HepG2 (cell line): ENCODE data around the gene EXOC3L4. TPM values are rescaled to one million over a fixed set of nuclear protein-coding genes. Genes with fewer than 3 reads are reported as not detected.

Experiments used
- AKNA ChIP-seq: sonication (generic); formaldehyde crosslinking; IDR thresholded peaks from 2 replicates; pipeline ENCODE4 v1.4.0; 2020; ENCODE audit warnings: missing genetic modification reagents, borderline replicate concordance
- CBFB ChIP-seq: sonication (generic); formaldehyde crosslinking; IDR thresholded peaks from 2 replicates; pipeline ENCODE4 v1.4.0; 2020; ENCODE audit warnings: missing genetic modification reagents
- HMGXB3 ChIP-seq: sonication (generic); formaldehyde crosslinking; IDR thresholded peaks from 2 replicates; pipeline ENCODE4 v1.4.0; 2020; ENCODE audit warnings: missing genetic modification reagents, borderline replicate concordance
- HOXA9 ChIP-seq: sonication (generic); formaldehyde crosslinking; IDR thresholded peaks from 2 replicates; pipeline ENCODE4 v1.8.1; 2022; ENCODE audit warnings: missing genetic modification reagents, mild to moderate bottlenecking, moderate library complexity, borderline replicate concordance
- KLF9 ChIP-seq: IDR thresholded peaks from 2 replicates; pipeline ENCODE4 v1.6.1; 2016; ENCODE audit warnings: low read depth
- MTF1 ChIP-seq: sonication (generic); formaldehyde crosslinking; IDR thresholded peaks from 2 replicates; pipeline ENCODE4 v1.5.0; 2020; ENCODE audit warnings: missing genetic modification reagents
- NFIC ChIP-seq: IDR thresholded peaks from 2 replicates; pipeline ENCODE4 v1.6.1; 2012; ENCODE audit warnings: mild to moderate bottlenecking, low read length, inconsistent platforms
- PLRG1 ChIP-seq: fragments of 450-650 bp; conservative IDR thresholded peaks from 2 replicates; pipeline ENCODE4 v1.6.1; 2016
- PRPF4 ChIP-seq: fragments of 200-400 bp; formaldehyde crosslinking; IDR thresholded peaks from 2 replicates; pipeline ENCODE4 v1.6.1; 2016; ENCODE audit warnings: low read length, low read depth; ENCODE audit not compliant: poor library complexity, severe bottlenecking
- SIX1 ChIP-seq: sonication (generic); formaldehyde crosslinking; IDR thresholded peaks from 2 replicates; pipeline ENCODE4 v1.4.0; 2020; ENCODE audit warnings: missing genetic modification reagents, borderline replicate concordance
- SOX5 ChIP-seq: IDR thresholded peaks from 2 replicates; pipeline ENCODE4 v1.6.1; 2016; ENCODE audit warnings: borderline replicate concordance
- SP2 ChIP-seq: sonication (generic); formaldehyde crosslinking; IDR thresholded peaks from 2 replicates; pipeline ENCODE4 v1.5.1; 2020; ENCODE audit warnings: mild to moderate bottlenecking, missing genetic modification reagents
- TRIM22 ChIP-seq: fragments of 450-650 bp; IDR thresholded peaks from 2 replicates; pipeline ENCODE4 v1.6.1; 2017
- ZMAT3 ChIP-seq: sonication (generic); formaldehyde crosslinking; conservative IDR thresholded peaks from 2 replicates; pipeline ENCODE4 v1.7.0; 2021; ENCODE audit warnings: missing genetic modification reagents
- ZNF678 ChIP-seq: sonication (generic); formaldehyde crosslinking; IDR thresholded peaks from 2 replicates; pipeline ENCODE4 v1.4.0; 2020; ENCODE audit warnings: mild to moderate bottlenecking, missing genetic modification reagents
- ZNF724P ChIP-seq: sonication (generic); formaldehyde crosslinking; IDR thresholded peaks from 2 replicates; pipeline ENCODE4 v1.8.0; 2022; ENCODE audit warnings: missing genetic modification reagents, borderline replicate concordance
- ZNF766 ChIP-seq: sonication (generic); formaldehyde crosslinking; IDR thresholded peaks from 2 replicates; pipeline ENCODE4 v1.5.0; 2020; ENCODE audit warnings: missing genetic modification reagents, borderline replicate concordance
- ZNF772 ChIP-seq: sonication (generic); formaldehyde crosslinking; IDR thresholded peaks from 2 replicates; pipeline ENCODE4 v1.5.0; 2020; ENCODE audit warnings: mild to moderate bottlenecking, missing genetic modification reagents
- ZNF879 ChIP-seq: sonication (generic); formaldehyde crosslinking; IDR thresholded peaks from 2 replicates; pipeline ENCODE4 v1.8.1; 2023; ENCODE audit warnings: missing genetic modification reagents
- polyA plus RNA-seq, 8 experiments: library from polyadenylated mRNA; depleted of rRNA in 3 of 8; stranded (reverse) in 7 of 8; unstranded in 1 of 8; fragments of >200 nt; fragmentation: Illumina TruSeq in 4 of 8; extraction: Trizol in 4 of 8; gene quantifications; 2 replicates each; pipeline versions ENCODE4 v1.2.1 to v1.2.3, GENCODE V29; 2011 to 2016; ENCODE audit warnings: low read depth in 4 of 8, missing spikeins in 1 of 8, mixed read lengths in 1 of 8; ENCODE audit not compliant: insufficient read depth in 1 of 8
- total RNA-seq, 5 experiments: library from RNA; depleted of rRNA; stranded (reverse); fragments of >200 nt; fragmentation: Illumina TruSeq; extraction: Trizol; gene quantifications; 2 replicates each; pipeline ENCODE4 v1.2.3, GENCODE V29; 2016; ENCODE audit warnings: low read depth in 1 of 5

Gene EXOC3L4
- total and polyA plus RNA-seq, 2 of the 13 experiments (the other 11 are each of a cell fraction or from before 2014, with no cell fraction given), result 11.8 to 27.0 TPM

- TF ChIP-seq HMGXB3 (CRISPR knock-in tag), result no peak; the same call in 1 of the 2 replicates
- TF ChIP-seq SOX5 (CRISPR knock-in tag), result peak; percentile 77
- 0 out of 2 replicates have a peak, but pooled peaks have one; percentile 19 for TF ChIP-seq CBFB (CRISPR knock-in tag)
- TF ChIP-seq KLF9 (CRISPR knock-in tag), result no peak
- TF ChIP-seq MTF1 (CRISPR knock-in tag), result peak; percentile 17; the same call in 1 of the 2 replicates
- TF ChIP-seq ZNF772, result peak; percentile 80
- peak; percentile 89 for TF ChIP-seq SIX1 (CRISPR knock-in tag)
- no peak for TF ChIP-seq HOXA9 (CRISPR knock-in tag)
- 0 out of 2 replicates have a peak, but pooled peaks have one; percentile 6 for TF ChIP-seq SP2 (CRISPR knock-in tag)
- TF ChIP-seq ZNF879 (CRISPR knock-in tag), result no peak
- TF ChIP-seq TRIM22, result no peak
- TF ChIP-seq NFIC, result peak; percentile 20; the same call in 1 of the 2 replicates
- TF ChIP-seq AKNA, result no peak
- no peak for TF ChIP-seq ZNF724P (CRISPR knock-in tag)
- TF ChIP-seq ZNF766 (CRISPR knock-in tag), result no peak
- no peak for TF ChIP-seq PLRG1
- peak; percentile 60; the same call in 1 of the 2 replicates for TF ChIP-seq ZMAT3 (CRISPR knock-in tag)
- no peak for TF ChIP-seq PRPF4
- TF ChIP-seq ZNF678 (CRISPR knock-in tag), result no peak
These were observed 6.0 kb downstream of the EXOC3L4 start (continued) for GRCh38 chr14:103100281-103101121.
